SK-N-SH (cell line): ENCODE results near the gene ANKRD39. TPM values are rescaled to one million over a fixed set of nuclear protein-coding genes. Genes with fewer than 3 reads are reported as not detected.
A peak's percentile ranks its signal among the peaks of the same experiment; 100 is the strongest.

ENCODE experiments used
- CTCF ChIA-PET: fragments of 300-600, 350-600 bp; formaldehyde crosslinking; extraction: SDS; loops from one replicate; lab custom pipeline; 2021; lab: Yijun Ruan, JAX
- POLR2A ChIA-PET: fragments of 350-600 bp; sonication (Branson Sonifier 250); formaldehyde crosslinking; extraction: SDS; loops from one replicate; lab custom pipeline; 2020; ENCODE audit warnings: antibody characterized with exemption, inconsistent platforms; lab: Yijun Ruan, JAX
- DNase-seq: peaks from one replicate; pipeline ENCODE4 v3.0.0; 2012
- H2AFZ ChIP-seq: fragments of 200-600 bp; sonication (generic); 2 replicates; pipeline ENCODE4 v1.8.1; 2016; ENCODE audit warnings: antibody characterized with exemption, mild to moderate bottlenecking, low read depth
- H3F3A ChIP-seq: fragments of 200-600 bp; sonication (generic); replicated peaks from 2 replicates; pipeline ENCODE3; 2016; ENCODE audit warnings: antibody characterized with exemption, mild to moderate bottlenecking; ENCODE audit not compliant: insufficient read depth
- H3K27ac ChIP-seq, 2 experiments: fragments of 200-500 bp in 1 of 2; fragments of 200-600 bp in 1 of 2; sonication (Bioruptor generic) in 1 of 2; sonication (generic), shearing (Covaris generic) in 1 of 2; 2 replicates each; pipeline versions ENCODE4 v1.5.1 to v1.6.1; 2014 to 2016; ENCODE audit warnings: low read depth in 2 of 2, inconsistent platforms in 1 of 2, low read length in 1 of 2, mild to moderate bottlenecking in 1 of 2, mixed read lengths in 1 of 2
- H3K27me3 ChIP-seq: fragments of 200-600 bp; sonication (generic), shearing (Covaris generic); 2 replicates; pipeline ENCODE4 v1.6.1; 2016; ENCODE audit warnings: mixed run types; ENCODE audit not compliant: insufficient read depth
- H3K36me3 ChIP-seq, 2 experiments: fragments of 200-500 bp in 1 of 2; fragments of 200-600 bp in 1 of 2; sonication (Bioruptor generic) in 1 of 2; sonication (generic) in 1 of 2; replicated peaks in 1 of 2; 2 replicates each; pipeline versions ENCODE3 to v1.5.1; 2014 to 2016; ENCODE audit warnings: low read length in 1 of 2, mild to moderate bottlenecking in 1 of 2; ENCODE audit not compliant: insufficient read depth in 2 of 2, control insufficient read depth in 1 of 2
- H3K4me1 ChIP-seq, 2 experiments: fragments of 200-500 bp in 1 of 2; fragments of 200-600 bp in 1 of 2; sonication (Bioruptor generic) in 1 of 2; sonication (generic), shearing (Covaris generic) in 1 of 2; 2 replicates each; pipeline versions ENCODE4 v1.5.1 to v1.6.1; 2014 to 2016; ENCODE audit warnings: low read depth in 1 of 2, low read length in 1 of 2, mixed run types in 1 of 2; ENCODE audit not compliant: insufficient read depth in 2 of 2, control insufficient read depth in 1 of 2
- H3K4me2 ChIP-seq: fragments of 200-600 bp; sonication (generic), shearing (Covaris generic); 2 replicates; pipeline ENCODE4 v1.6.1; 2017; ENCODE audit warnings: mixed run types
- H3K4me3 ChIP-seq, 2 experiments: fragments of 200-500 bp in 1 of 2; fragments of 200-600 bp in 1 of 2; sonication (Bioruptor generic) in 1 of 2; sonication (generic), shearing (Covaris generic) in 1 of 2; 2 replicates each; pipeline versions ENCODE4 v1.5.1 to v1.8.1; 2014 to 2016; ENCODE audit warnings: low read depth in 2 of 2, inconsistent platforms in 1 of 2, low read length in 1 of 2, mild to moderate bottlenecking in 1 of 2, mixed read lengths in 1 of 2, moderate library complexity in 1 of 2
- H3K79me2 ChIP-seq: fragments of 200-600 bp; sonication (generic); 2 replicates; pipeline ENCODE4 v1.8.1; 2017; ENCODE audit warnings: mild to moderate bottlenecking; ENCODE audit not compliant: insufficient read depth
- H3K9ac ChIP-seq: fragments of 200-600 bp; sonication (generic); 2 replicates; pipeline ENCODE4 v1.6.1; 2017; ENCODE audit warnings: mixed run types
- H3K9me2 ChIP-seq: fragments of 200-600 bp; sonication (generic); 2 replicates; pipeline ENCODE4 v1.6.1; 2017; ENCODE audit warnings: mixed run types
- H3K9me3 ChIP-seq: fragments of 200-600 bp; sonication (generic); 2 replicates; pipeline ENCODE4 v1.6.1; 2017; ENCODE audit warnings: mixed run types, mild to moderate bottlenecking, moderate library complexity
- H4K20me1 ChIP-seq: fragments of 200-600 bp; sonication (generic); 2 replicates; pipeline ENCODE4 v1.6.1; 2017; ENCODE audit warnings: mild to moderate bottlenecking, mixed run types; ENCODE audit not compliant: insufficient read depth
- GATA2 ChIP-seq: sonication (generic); formaldehyde crosslinking; IDR thresholded peaks from 2 replicates; pipeline ENCODE4 v1.5.0; 2020; ENCODE audit warnings: mild to moderate bottlenecking, missing genetic modification reagents
- JUND ChIP-seq: IDR thresholded peaks from 2 replicates; pipeline ENCODE4 v1.4.0; 2012
- RCOR1 ChIP-seq: fragments of 150-350 bp; IDR thresholded peaks from 2 replicates; pipeline ENCODE4 v1.6.1; 2017; ENCODE audit warnings: antibody characterized with exemption, low read length
- SMC3 ChIP-seq: IDR thresholded peaks from 2 replicates; pipeline ENCODE4 v1.6.1; 2012; ENCODE audit warnings: low read depth, low read length, improper control_type of control experiment
- ZBTB33 ChIP-seq: IDR thresholded peaks from 2 replicates; pipeline ENCODE4 v1.4.0; 2012; ENCODE audit warnings: low read depth, borderline replicate concordance
- WGBS: methylation state at CpG from one replicate; pipeline ENCODE4 v1.1.6; 2017; ENCODE audit warnings: low lambda C conversion rate; 5-methylcytosine and 5-hydroxymethylcytosine counted together
- polyA plus RNA-seq, 3 experiments: library from polyadenylated mRNA; depleted of rRNA; stranded (reverse); fragments of >200 nt; gene quantifications; 2 replicates each; pipeline ENCODE4 v1.2.3, GENCODE V29; 2012

ANKRD39 gene
- polyA plus RNA-seq, 1 of the 3 experiments (the other 2 are of a cell fraction) = 11.8 TPM

GRCh38 chr2:96811917-96812316 lies 45.9 kb downstream of the ANKRD39 start (continued):
- TF ChIP-seq ZBTB33 = no peak

GRCh38 chr2:96810783-96811192 lies 47.0 kb downstream of the ANKRD39 start:
- H3K4me2 ChIP-seq = no peak overlapping the region
- no peaks in the 10 kb centered on the region for H3K9me2 ChIP-seq
- 85% methylated on average over 4 of the region's 5 CpGs for WGBS
- DNase-seq = no peak
- peaks cover 0 to 2% of the 10 kb centered on the region in 2 experiments for H3K36me3 ChIP-seq
- H3K4me1 ChIP-seq = peaks cover 0 to 14% of the 10 kb centered on the region in 2 experiments; a peak in 2 of 4 replicates
- H3K79me2 ChIP-seq = no peaks in the 10 kb centered on the region
- H3K27me3 ChIP-seq = no peaks in the 10 kb centered on the region
- no peaks in the 10 kb centered on the region for H3K9me3 ChIP-seq
- H3K4me3 ChIP-seq = no peak overlapping the region
- TF ChIP-seq JUND (no peak), SMC3 (no peak)
- H4K20me1 ChIP-seq = no peaks in the 10 kb centered on the region
- ChIA-PET POLR2A (no interaction called here), CTCF (interaction anchor here (0.6 to 2.1 kb wide), 2 partner anchors 10 to 54 kb away, joined by 3 to 9 read pairs; no protein-coding TSS in a partner anchor)
- no peak overlapping the region for H2AFZ ChIP-seq
- no peak overlapping the region for H3K27ac ChIP-seq
- H3F3A ChIP-seq = peaks cover 4% of the 10 kb centered on the region
- H3K9ac ChIP-seq = no peak overlapping the region

- H3K4me3 ChIP-seq = no peak overlapping the region
- no peak for DNase-seq
- peaks cover 3% of the 10 kb centered on the region for H3F3A ChIP-seq
- no peak overlapping the region for H3K9ac ChIP-seq
- H3K27ac ChIP-seq = peak overlapping the region in 1 of 2 experiments; percentile 30; a peak in 1 of 4 replicates
- no peak for TF ChIP-seq ZBTB33
- no peak for TF ChIP-seq RCOR1
- TF ChIP-seq GATA2 (CRISPR knock-in tag) = 0 out of 2 replicates have a peak, but pooled peaks have one; percentile 10
- WGBS = 79% methylated on average over 10 of the region's 12 CpGs
- peaks cover 0 to 2% of the 10 kb centered on the region in 2 experiments for H3K36me3 ChIP-seq
- no peak overlapping the region for H2AFZ ChIP-seq
- H3K4me1 ChIP-seq = peaks cover 0 to 12% of the 10 kb centered on the region in 2 experiments; a peak in 2 of 4 replicates
- no peaks in the 10 kb centered on the region for H4K20me1 ChIP-seq
- H3K27me3 ChIP-seq = no peaks in the 10 kb centered on the region
- H3K4me2 ChIP-seq = no peak overlapping the region
- CTCF ChIA-PET = interaction anchor here (2.1 kb wide), 1 partner anchor 9 kb away, joined by 9 read pairs; no protein-coding TSS in a partner anchor
- no peaks in the 10 kb centered on the region for H3K79me2 ChIP-seq
- POLR2A ChIA-PET = interaction anchor here (0.6 to 0.8 kb wide), 2 partner anchors 58 to 97 kb away, joined by 3 read pairs; no protein-coding TSS in a partner anchor
- H3K9me2 ChIP-seq = no peaks in the 10 kb centered on the region
- no peaks in the 10 kb centered on the region for H3K9me3 ChIP-seq
Measured at GRCh38 chr2:96809951-96810782, 47.6 kb downstream of the ANKRD39 start.
